Liver (tissue), 9 donors: ENCODE data around the gene GCC1. TPM values are rescaled to one million over a fixed set of nuclear protein-coding genes. Genes with fewer than 3 reads are reported as not detected.

ENCODE experiments used
- DNase-seq: peaks from one replicate; pipeline ENCODE4 v3.0.0-alpha.2; 2017; ENCODE audit warnings: low spot score
- H3K27ac ChIP-seq, 2 donors: one replicate each; pipeline ENCODE4 v1.7.0; 2013; ENCODE audit warnings: inconsistent platforms in 2 of 2, low read length in 2 of 2, control low read depth in 1 of 2, low read depth in 1 of 2, mild to moderate bottlenecking in 1 of 2
- H3K27me3 ChIP-seq, 4 donors: one replicate each; pipeline versions ENCODE4 v1.6.1 to v1.7.0; 2013; ENCODE audit warnings: low read length in 3 of 4, inconsistent platforms in 1 of 4, mild to moderate bottlenecking in 1 of 4, moderate library complexity in 1 of 4; ENCODE audit not compliant: control insufficient read depth in 4 of 4, insufficient read depth in 4 of 4
- H3K36me3 ChIP-seq, 4 donors: one replicate each; pipeline versions ENCODE4 v1.6.1 to v1.7.0; 2013; ENCODE audit warnings: low read length in 3 of 4, mild to moderate bottlenecking in 3 of 4, low read depth in 1 of 4, moderate library complexity in 1 of 4; ENCODE audit not compliant: control insufficient read depth in 4 of 4, insufficient read depth in 3 of 4
- H3K4me1 ChIP-seq, 4 donors: one replicate each; pipeline versions ENCODE4 v1.6.1 to v1.7.0; 2013; ENCODE audit warnings: low read length in 3 of 4, mild to moderate bottlenecking in 3 of 4, moderate library complexity in 1 of 4; ENCODE audit not compliant: control insufficient read depth in 4 of 4, insufficient read depth in 4 of 4
- H3K4me3 ChIP-seq, 3 donors: one replicate each; pipeline versions ENCODE4 v1.6.1 to v1.7.0; 2013; ENCODE audit warnings: low read length in 3 of 3, control low read depth in 1 of 3, low read depth in 1 of 3, mild to moderate bottlenecking in 1 of 3
- H3K9ac ChIP-seq, 2 donors: one replicate each; pipeline ENCODE4 v1.7.0; 2013; ENCODE audit warnings: low read length in 2 of 2, mild to moderate bottlenecking in 2 of 2, moderate library complexity in 2 of 2, control low read depth in 1 of 2, low read depth in 1 of 2
- H3K9me3 ChIP-seq, 4 donors: one replicate each; pipeline versions ENCODE4 v1.6.1 to v1.7.0; 2013; ENCODE audit warnings: low read length in 3 of 4; ENCODE audit not compliant: control insufficient read depth in 4 of 4
- EGR1 ChIP-seq, 2 donors: IDR thresholded peaks; 2 replicates each; pipeline ENCODE4 v1.6.1; 2016 to 2018; ENCODE audit warnings: antibody characterized with exemption in 2 of 2, low read depth in 2 of 2
- FOXA1 ChIP-seq: IDR thresholded peaks from 2 replicates; pipeline ENCODE4 v1.6.1; 2016; ENCODE audit warnings: antibody characterized with exemption
- FOXA2 ChIP-seq: IDR thresholded peaks from 2 replicates; pipeline ENCODE4 v1.6.1; 2016; ENCODE audit warnings: antibody characterized with exemption
- GABPA ChIP-seq, 2 donors: IDR thresholded peaks in 1 of 2; conservative IDR thresholded peaks in 1 of 2; 2 replicates each; pipeline ENCODE4 v1.6.1; 2016; ENCODE audit warnings: antibody characterized with exemption in 2 of 2, mild to moderate bottlenecking in 1 of 2, moderate library complexity in 1 of 2
- HNF4A ChIP-seq, 2 donors: conservative IDR thresholded peaks; 2 replicates each; pipeline ENCODE4 v1.6.1; 2016; ENCODE audit warnings: antibody characterized with exemption in 2 of 2, mild to moderate bottlenecking in 2 of 2
- JUND ChIP-seq, 2 donors: IDR thresholded peaks; 2 replicates each; pipeline ENCODE4 v1.6.1; 2016; ENCODE audit warnings: antibody characterized with exemption in 2 of 2
- NR2F2 ChIP-seq: IDR thresholded peaks from 2 replicates; pipeline ENCODE4 v1.6.1; 2016; ENCODE audit warnings: antibody characterized with exemption
- RAD21 ChIP-seq, 2 donors: IDR thresholded peaks; 2 replicates each; pipeline ENCODE4 v1.6.1; 2016; ENCODE audit warnings: antibody characterized with exemption in 2 of 2, mild to moderate bottlenecking in 2 of 2
- REST ChIP-seq: IDR thresholded peaks from 2 replicates; pipeline ENCODE4 v1.6.1; 2016; ENCODE audit warnings: antibody characterized with exemption, mild to moderate bottlenecking
- RXRA ChIP-seq, 2 donors: IDR thresholded peaks; 2 replicates each; pipeline ENCODE4 v1.6.1; 2017 to 2018; ENCODE audit warnings: antibody characterized with exemption in 2 of 2, mild to moderate bottlenecking in 1 of 2
- SP1 ChIP-seq: IDR thresholded peaks from 2 replicates; pipeline ENCODE4 v1.6.1; 2018; ENCODE audit warnings: antibody characterized with exemption, mild to moderate bottlenecking
- YY1 ChIP-seq: IDR thresholded peaks from 2 replicates; pipeline ENCODE4 v1.6.1; 2016; ENCODE audit warnings: antibody characterized with exemption, mild to moderate bottlenecking
- WGBS: extraction: QIAGEN DNeasy Blood & Tissue Kit; methylation state at CpG from one replicate; pipeline ENCODE4 v1.1.7; 2013; 5-methylcytosine and 5-hydroxymethylcytosine counted together
- polyA plus RNA-seq, 2 donors: library from polyadenylated mRNA; stranded (reverse) in 1 of 2; unstranded in 1 of 2; fragments of 200-250 nt in 1 of 2; fragments of >200 nt in 1 of 2; fragmentation: Nextera tagmentation in 1 of 2; extraction: Ambion mirVana in 1 of 2; gene quantifications; one replicate each; pipeline versions ENCODE4 v1.2.1 to v1.2.3, GENCODE V29; 2013 to 2015
- total RNA-seq, 2 donors: library from RNA; depleted of rRNA; stranded (reverse); fragments of >200 nt; gene quantifications; one replicate each; pipeline ENCODE4 v1.2.3, GENCODE V29; 2014
- TF ChIP-seq, protein P1 (sequence below): fragments of 150-350 bp; IDR thresholded peaks from 2 replicates; pipeline ENCODE4 v1.5.1; 2017; ENCODE audit warnings: improper control_type of control experiment, low read depth, low read length; ENCODE audit not compliant: missing input control
- TF ChIP-seq, protein P2 (sequence below): IDR thresholded peaks from 2 replicates; pipeline ENCODE4 v1.6.1; 2016; ENCODE audit warnings: antibody characterized with exemption
- TF ChIP-seq, protein P3 (sequence below): IDR thresholded peaks from 2 replicates; pipeline ENCODE4 v1.6.1; 2016; ENCODE audit warnings: antibody characterized with exemption
- donor health status: healthy.
- donor health status: healthy.
- donor health status: healthy.
- donor health status: healthy.
- donor health status: healthy.

The GCC1 gene
- total and polyA plus RNA-seq, 4 donors: 4.6 to 16.1 (median 8.0) TPM

DNA sequence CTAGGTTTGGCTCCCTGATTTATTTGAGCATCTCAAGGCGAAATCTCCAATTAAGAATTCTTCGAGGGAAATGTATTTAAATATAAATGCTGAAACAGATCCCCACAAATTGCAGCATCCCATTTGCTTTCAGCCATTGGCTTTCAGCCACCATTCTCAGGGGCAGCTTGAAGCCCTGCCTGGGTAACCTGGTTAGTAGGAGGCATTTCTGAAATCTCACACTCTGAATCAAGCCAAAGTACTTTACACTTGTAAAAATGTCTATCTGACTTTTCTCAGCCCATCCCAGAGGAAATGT lies 49.1 kb downstream of the GCC1 start:
- peaks cover 0 to 2% (median 0%) of the 10 kb centered on the region in 4 donors for H3K27me3 ChIP-seq
- DNase-seq: no peak
- H3K4me3 ChIP-seq: no peak overlapping the region
- H3K4me1 ChIP-seq: peaks cover 0 to 6% (median 3%) of the 10 kb centered on the region in 4 donors
- TF ChIP-seq FOXA1: no peak
- TF ChIP-seq YY1: no peak
- TF ChIP-seq, protein P1, sequence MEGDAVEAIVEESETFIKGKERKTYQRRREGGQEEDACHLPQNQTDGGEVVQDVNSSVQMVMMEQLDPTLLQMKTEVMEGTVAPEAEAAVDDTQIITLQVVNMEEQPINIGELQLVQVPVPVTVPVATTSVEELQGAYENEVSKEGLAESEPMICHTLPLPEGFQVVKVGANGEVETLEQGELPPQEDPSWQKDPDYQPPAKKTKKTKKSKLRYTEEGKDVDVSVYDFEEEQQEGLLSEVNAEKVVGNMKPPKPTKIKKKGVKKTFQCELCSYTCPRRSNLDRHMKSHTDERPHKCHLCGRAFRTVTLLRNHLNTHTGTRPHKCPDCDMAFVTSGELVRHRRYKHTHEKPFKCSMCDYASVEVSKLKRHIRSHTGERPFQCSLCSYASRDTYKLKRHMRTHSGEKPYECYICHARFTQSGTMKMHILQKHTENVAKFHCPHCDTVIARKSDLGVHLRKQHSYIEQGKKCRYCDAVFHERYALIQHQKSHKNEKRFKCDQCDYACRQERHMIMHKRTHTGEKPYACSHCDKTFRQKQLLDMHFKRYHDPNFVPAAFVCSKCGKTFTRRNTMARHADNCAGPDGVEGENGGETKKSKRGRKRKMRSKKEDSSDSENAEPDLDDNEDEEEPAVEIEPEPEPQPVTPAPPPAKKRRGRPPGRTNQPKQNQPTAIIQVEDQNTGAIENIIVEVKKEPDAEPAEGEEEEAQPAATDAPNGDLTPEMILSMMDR: no peak
- no peak for TF ChIP-seq RAD21 (IDR thresholded peaks at IDR 0.05)
- TF ChIP-seq NR2F2: no peak
- no peak for TF ChIP-seq REST
- no peak overlapping the region for H3K27ac ChIP-seq
- H3K36me3 ChIP-seq: no peaks in the 10 kb centered on the region
- H3K9ac ChIP-seq: no peak overlapping the region
- WGBS: 66% methylated on average over 2 of the region's 2 CpGs
- H3K9me3 ChIP-seq: no peaks in the 10 kb centered on the region

- Histone ChIP-seq H3K27me3 (peaks cover 0 to 2% (median 0%) of the 10 kb centered on the region in 4 donors), H3K4me3 (no peak overlapping the region), H3K27ac (no peak overlapping the region), H3K9me3 (no peaks in the 10 kb centered on the region), H3K9ac (no peak overlapping the region), H3K36me3 (no peaks in the 10 kb centered on the region), H3K4me1 (peaks cover 0 to 6% (median 3%) of the 10 kb centered on the region in 4 donors)
- WGBS: 93% methylated on average over 11 of the region's 11 CpGs
- no peak for DNase-seq
- TF ChIP-seq RAD21 (IDR thresholded peaks at IDR 0.05) (no peak), RXRA (IDR thresholded peaks at IDR 0.05) (no peak), FOXA1 (no peak), YY1 (no peak), NR2F2 (no peak), FOXA2 (no peak), JUND (IDR thresholded peaks at IDR 0.05) (no peak), GABPA (IDR thresholded peaks at IDR 0.05 in 1 of 2, conservative IDR thresholded peaks at IDR 0.05 in 1 of 2) (no peak), SP1 (no peak), HNF4A (conservative IDR thresholded peaks at IDR 0.05) (no peak), EGR1 (IDR thresholded peaks at IDR 0.05; ENCODE audit: low read depth in 2 of 2) (no peak), REST (no peak)
- TF ChIP-seq, protein P1: no peak
- TF ChIP-seq, protein P2, sequence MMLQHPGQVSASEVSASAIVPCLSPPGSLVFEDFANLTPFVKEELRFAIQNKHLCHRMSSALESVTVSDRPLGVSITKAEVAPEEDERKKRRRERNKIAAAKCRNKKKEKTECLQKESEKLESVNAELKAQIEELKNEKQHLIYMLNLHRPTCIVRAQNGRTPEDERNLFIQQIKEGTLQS: no peak
- TF ChIP-seq, protein P3, sequence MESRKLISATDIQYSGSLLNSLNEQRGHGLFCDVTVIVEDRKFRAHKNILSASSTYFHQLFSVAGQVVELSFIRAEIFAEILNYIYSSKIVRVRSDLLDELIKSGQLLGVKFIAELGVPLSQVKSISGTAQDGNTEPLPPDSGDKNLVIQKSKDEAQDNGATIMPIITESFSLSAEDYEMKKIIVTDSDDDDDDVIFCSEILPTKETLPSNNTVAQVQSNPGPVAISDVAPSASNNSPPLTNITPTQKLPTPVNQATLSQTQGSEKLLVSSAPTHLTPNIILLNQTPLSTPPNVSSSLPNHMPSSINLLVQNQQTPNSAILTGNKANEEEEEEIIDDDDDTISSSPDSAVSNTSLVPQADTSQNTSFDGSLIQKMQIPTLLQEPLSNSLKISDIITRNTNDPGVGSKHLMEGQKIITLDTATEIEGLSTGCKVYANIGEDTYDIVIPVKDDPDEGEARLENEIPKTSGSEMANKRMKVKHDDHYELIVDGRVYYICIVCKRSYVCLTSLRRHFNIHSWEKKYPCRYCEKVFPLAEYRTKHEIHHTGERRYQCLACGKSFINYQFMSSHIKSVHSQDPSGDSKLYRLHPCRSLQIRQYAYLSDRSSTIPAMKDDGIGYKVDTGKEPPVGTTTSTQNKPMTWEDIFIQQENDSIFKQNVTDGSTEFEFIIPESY: no peak
These were observed 49.6 kb downstream of the GCC1 start for GRCh38 chr7:127535546-127536393.
